Esophagus muscularis mucosa (tissue), 4 donors: ENCODE data around the gene SEPTIN8.

ENCODE experiments used
- EP300 ChIP-seq: sonication (generic); formaldehyde crosslinking; IDR thresholded peaks from one replicate; pipeline ENCODE4 v1.6.1; 2017; ENCODE audit warnings: antibody characterized with exemption
- POLR2A ChIP-seq: fragments of 450-650 bp; IDR thresholded peaks from one replicate; pipeline ENCODE4 v1.6.1; 2017; ENCODE audit warnings: antibody characterized with exemption, moderate library complexity, mild to moderate bottlenecking, low read depth
- POLR2AphosphoS5 ChIP-seq, 2 donors: sonication (generic); formaldehyde crosslinking; IDR thresholded peaks; one replicate each; pipeline ENCODE4 v1.6.1; 2017; ENCODE audit warnings: antibody characterized with exemption in 2 of 2
- TF ChIP-seq, protein P1 (sequence below), 3 experiments: fragments of 200-600 bp in 2 of 3; fragments of 450-650 bp in 1 of 3; sonication (generic) in 2 of 3; IDR thresholded peaks; one replicate each; pipeline ENCODE4 v1.5.1; 2017 to 2019; ENCODE audit warnings: antibody characterized with exemption in 3 of 3, mild to moderate bottlenecking in 2 of 3, moderate library complexity in 1 of 3

DNA sequence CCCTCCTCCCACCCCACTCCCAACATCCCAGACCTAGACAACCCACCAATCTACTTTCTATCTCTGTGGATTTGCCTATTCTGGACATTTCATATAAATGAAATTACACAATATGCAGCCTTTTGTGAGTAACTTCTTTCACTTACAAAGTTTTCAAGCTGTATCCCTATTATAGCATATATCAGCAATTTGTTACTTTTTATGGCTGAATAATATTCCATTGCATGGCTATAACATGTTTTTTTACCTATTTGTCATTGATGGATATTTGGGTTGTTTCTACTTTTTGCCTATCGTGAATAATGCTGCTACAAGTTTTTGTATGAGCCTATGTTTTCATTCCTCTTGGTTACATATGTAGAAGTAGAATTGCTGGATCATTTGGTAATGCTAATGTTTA lies 37.8 kb downstream of the SEPTIN8 start:
- TF ChIP-seq EP300 = no peak
- no peak for TF ChIP-seq POLR2AphosphoS5 (IDR thresholded peaks at IDR 0.05)
- TF ChIP-seq, protein P1, sequence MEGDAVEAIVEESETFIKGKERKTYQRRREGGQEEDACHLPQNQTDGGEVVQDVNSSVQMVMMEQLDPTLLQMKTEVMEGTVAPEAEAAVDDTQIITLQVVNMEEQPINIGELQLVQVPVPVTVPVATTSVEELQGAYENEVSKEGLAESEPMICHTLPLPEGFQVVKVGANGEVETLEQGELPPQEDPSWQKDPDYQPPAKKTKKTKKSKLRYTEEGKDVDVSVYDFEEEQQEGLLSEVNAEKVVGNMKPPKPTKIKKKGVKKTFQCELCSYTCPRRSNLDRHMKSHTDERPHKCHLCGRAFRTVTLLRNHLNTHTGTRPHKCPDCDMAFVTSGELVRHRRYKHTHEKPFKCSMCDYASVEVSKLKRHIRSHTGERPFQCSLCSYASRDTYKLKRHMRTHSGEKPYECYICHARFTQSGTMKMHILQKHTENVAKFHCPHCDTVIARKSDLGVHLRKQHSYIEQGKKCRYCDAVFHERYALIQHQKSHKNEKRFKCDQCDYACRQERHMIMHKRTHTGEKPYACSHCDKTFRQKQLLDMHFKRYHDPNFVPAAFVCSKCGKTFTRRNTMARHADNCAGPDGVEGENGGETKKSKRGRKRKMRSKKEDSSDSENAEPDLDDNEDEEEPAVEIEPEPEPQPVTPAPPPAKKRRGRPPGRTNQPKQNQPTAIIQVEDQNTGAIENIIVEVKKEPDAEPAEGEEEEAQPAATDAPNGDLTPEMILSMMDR (IDR thresholded peaks at IDR 0.05) = no peak
- no peak for TF ChIP-seq POLR2A
